Nephron (organoid): ENCODE results near the gene FHIP1A.

Experiments used
- H3K27ac Mint-ChIP-seq, 3 experiments: 2 replicates each; pipeline ENCODE4 v1.8.0; 2020; ENCODE audit warnings: mixed read lengths in 3 of 3, mild to moderate bottlenecking in 2 of 3, moderate library complexity in 1 of 3
- H3K27me3 Mint-ChIP-seq: 2 replicates; pipeline ENCODE4 v1.8.0; 2021; ENCODE audit warnings: low read depth, mild to moderate bottlenecking, moderate library complexity, mixed read lengths
- H3K36me3 Mint-ChIP-seq: 2 replicates; pipeline ENCODE4 v1.8.0; 2020; ENCODE audit warnings: low read depth, mixed read lengths
- H3K4me1 Mint-ChIP-seq: 2 replicates; pipeline ENCODE4 v1.8.0; 2020; ENCODE audit warnings: mixed read lengths
- H3K4me3 Mint-ChIP-seq, 3 experiments: 2 replicates each; pipeline ENCODE4 v1.8.0; 2020; ENCODE audit warnings: mild to moderate bottlenecking in 3 of 3, mixed read lengths in 3 of 3, moderate library complexity in 2 of 3
- H3K9me3 Mint-ChIP-seq: 2 replicates; pipeline ENCODE4 v1.8.0; 2020; ENCODE audit warnings: mixed read lengths
- TF ChIP-seq, protein P1 (sequence below), 3 experiments: fragments of 200-600 bp; sonication (generic); IDR thresholded peaks; one replicate each; pipeline ENCODE4 v1.5.0; 2021; ENCODE audit warnings: antibody characterized with exemption in 3 of 3; ENCODE audit not compliant: unreplicated experiment in 3 of 3

FHIP1A gene

DNA sequence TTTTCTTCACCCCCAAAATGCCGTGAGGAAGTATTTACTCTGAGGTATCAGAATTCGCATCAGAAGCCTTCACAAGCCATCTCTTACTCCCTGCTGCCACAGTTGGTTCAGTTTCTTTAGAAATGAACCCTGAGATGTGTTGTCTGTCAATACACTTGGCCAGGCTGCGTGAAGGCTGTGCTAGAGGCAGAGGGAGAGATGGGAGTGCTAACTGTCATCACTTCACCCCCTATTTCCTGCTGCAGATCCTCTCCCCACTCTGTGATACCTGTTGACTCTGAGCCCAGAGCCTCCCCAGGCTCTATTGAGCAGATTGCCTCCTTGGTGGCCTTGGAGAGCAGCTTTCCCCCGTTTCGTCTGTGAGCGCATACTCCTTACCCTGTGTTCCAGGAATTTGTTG lies 34.8 kb downstream of the FHIP1A start:
- H3K27me3 Mint-ChIP-seq = no peaks in the 10 kb centered on the region
- H3K9me3 Mint-ChIP-seq = no peaks in the 10 kb centered on the region
- H3K27ac Mint-ChIP-seq = no peak overlapping the region
- no peaks in the 10 kb centered on the region for H3K36me3 Mint-ChIP-seq
- TF ChIP-seq, protein P1, sequence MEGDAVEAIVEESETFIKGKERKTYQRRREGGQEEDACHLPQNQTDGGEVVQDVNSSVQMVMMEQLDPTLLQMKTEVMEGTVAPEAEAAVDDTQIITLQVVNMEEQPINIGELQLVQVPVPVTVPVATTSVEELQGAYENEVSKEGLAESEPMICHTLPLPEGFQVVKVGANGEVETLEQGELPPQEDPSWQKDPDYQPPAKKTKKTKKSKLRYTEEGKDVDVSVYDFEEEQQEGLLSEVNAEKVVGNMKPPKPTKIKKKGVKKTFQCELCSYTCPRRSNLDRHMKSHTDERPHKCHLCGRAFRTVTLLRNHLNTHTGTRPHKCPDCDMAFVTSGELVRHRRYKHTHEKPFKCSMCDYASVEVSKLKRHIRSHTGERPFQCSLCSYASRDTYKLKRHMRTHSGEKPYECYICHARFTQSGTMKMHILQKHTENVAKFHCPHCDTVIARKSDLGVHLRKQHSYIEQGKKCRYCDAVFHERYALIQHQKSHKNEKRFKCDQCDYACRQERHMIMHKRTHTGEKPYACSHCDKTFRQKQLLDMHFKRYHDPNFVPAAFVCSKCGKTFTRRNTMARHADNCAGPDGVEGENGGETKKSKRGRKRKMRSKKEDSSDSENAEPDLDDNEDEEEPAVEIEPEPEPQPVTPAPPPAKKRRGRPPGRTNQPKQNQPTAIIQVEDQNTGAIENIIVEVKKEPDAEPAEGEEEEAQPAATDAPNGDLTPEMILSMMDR (IDR thresholded peaks at IDR 0.05; ENCODE audit: unreplicated experiment in 3 of 3) = no peak
- H3K4me3 Mint-ChIP-seq = no peak overlapping the region
- H3K4me1 Mint-ChIP-seq = no peaks in the 10 kb centered on the region

DNA sequence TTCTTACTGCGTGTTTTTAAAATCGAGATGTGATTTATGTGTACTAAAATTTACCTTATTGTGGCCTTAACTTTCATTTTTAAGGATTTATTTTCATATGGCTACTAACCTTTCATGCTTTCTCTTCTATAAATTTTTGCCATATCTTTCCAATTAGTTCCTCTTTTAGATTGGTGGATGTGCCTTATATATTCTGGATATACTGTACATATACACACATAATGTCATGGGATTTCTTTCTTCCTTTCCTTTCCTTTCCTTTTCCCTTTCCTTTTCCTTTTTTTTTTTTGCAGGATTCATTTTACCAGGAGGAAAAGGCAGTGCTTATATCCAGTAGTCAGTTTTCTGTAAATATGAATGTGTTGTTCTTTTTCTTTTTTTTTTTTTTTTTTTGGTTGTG lies 37.2 kb downstream of the FHIP1A start:
- no peaks in the 10 kb centered on the region for H3K27me3 Mint-ChIP-seq
- H3K9me3 Mint-ChIP-seq = no peaks in the 10 kb centered on the region
- TF ChIP-seq, protein P1 (IDR thresholded peaks at IDR 0.05; ENCODE audit: unreplicated experiment in 3 of 3) = no peak
- no peaks in the 10 kb centered on the region for H3K36me3 Mint-ChIP-seq
- H3K4me1 Mint-ChIP-seq = no peaks in the 10 kb centered on the region
- H3K27ac Mint-ChIP-seq = no peak overlapping the region
- H3K4me3 Mint-ChIP-seq = no peak overlapping the region

DNA sequence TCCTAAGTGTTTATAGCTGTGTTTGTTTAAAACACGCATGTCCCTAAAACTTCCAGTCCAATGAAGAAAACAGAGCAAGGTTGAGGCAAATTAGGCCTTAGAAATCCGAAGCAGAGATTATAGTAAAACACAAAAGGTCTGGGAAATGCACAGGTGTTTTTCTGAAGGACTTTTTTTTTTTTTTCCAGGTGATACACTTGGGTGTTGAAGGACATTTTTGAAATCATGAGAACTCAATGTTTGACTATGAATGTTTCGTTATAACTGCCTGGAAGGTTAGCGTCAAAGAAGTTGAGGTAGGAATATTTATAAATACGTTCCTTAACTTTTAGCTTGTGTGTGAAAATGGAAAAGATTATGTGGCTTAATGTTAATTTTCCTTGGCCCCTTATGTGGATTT lies 45.5 kb downstream of the FHIP1A start:
- Mint-ChIP-seq H3K36me3 (no peaks in the 10 kb centered on the region), H3K9me3 (no peaks in the 10 kb centered on the region), H3K4me3 (no peak overlapping the region), H3K27ac (no peak overlapping the region), H3K4me1 (peaks cover 10% of the 10 kb centered on the region), H3K27me3 (peaks cover 4% of the 10 kb centered on the region)
- TF ChIP-seq, protein P1 (IDR thresholded peaks at IDR 0.05; ENCODE audit: unreplicated experiment in 3 of 3) = no peak

DNA sequence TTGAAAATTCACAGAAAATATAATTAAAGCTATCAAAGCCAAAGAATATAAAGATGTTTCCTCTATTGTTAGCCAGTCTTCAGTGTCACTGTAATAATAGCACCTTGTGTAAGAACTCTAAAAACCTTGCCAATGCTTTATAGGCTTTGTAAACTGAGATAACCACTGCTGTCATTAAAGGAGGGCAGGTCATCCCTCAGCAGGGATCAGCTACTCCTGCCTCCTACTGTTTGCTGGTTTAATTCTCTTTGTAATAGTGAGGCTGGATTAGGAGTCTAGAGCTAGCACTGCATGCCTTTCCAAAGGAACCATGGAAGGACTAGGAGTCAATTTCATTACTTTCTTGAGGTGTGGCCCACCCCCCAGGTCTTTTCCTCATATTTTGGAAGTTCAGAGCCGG lies 46.2 kb downstream of the FHIP1A start:
- Mint-ChIP-seq H3K36me3 (no peaks in the 10 kb centered on the region), H3K4me3 (no peak overlapping the region), H3K27me3 (peaks cover 4% of the 10 kb centered on the region), H3K9me3 (no peaks in the 10 kb centered on the region), H3K27ac (no peak overlapping the region), H3K4me1 (peaks cover 14% of the 10 kb centered on the region)
- TF ChIP-seq, protein P1 (IDR thresholded peaks at IDR 0.05; ENCODE audit: unreplicated experiment in 3 of 3) = no peak

DNA sequence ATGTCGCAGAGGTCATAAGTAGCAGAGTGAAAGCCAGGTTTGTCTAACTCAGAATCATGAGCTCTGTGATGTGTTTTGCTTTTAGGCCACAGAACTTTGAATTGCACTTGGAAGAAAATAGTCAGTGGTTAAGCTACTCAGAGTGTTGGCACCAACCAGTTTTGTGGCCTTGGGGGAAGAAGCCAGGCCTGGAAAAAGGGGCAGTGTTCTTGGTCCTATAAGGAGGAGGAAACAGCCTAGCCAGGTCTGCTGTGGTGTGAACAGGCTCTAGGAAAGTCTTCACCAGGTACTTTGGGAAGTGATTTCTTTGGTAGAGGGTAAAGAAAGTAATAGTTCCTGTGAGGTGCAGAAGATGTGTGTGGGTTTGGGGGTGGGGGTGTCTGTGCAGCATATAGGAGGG lies 49.2 kb downstream of the FHIP1A start:
- TF ChIP-seq, protein P1 (IDR thresholded peaks at IDR 0.05; ENCODE audit: unreplicated experiment in 3 of 3) = no peak
- H3K27ac Mint-ChIP-seq = peak overlapping the region in 1 of 3 experiments; percentile 53
- H3K4me3 Mint-ChIP-seq = no peak overlapping the region
- peaks cover 21% of the 10 kb centered on the region for H3K4me1 Mint-ChIP-seq
- no peaks in the 10 kb centered on the region for H3K9me3 Mint-ChIP-seq
- H3K27me3 Mint-ChIP-seq = peaks cover 4% of the 10 kb centered on the region
- H3K36me3 Mint-ChIP-seq = no peaks in the 10 kb centered on the region
